ENCODE measurements around the gene SRSF9. TPM values are rescaled to one million over a fixed set of nuclear protein-coding genes. Genes with fewer than 3 reads are reported as not detected.

Gene SRSF9
- total and polyA plus RNA-seq, 4 experiments from 2014 or later = 139 to 235 (median 156) TPM

- CTCF ChIA-PET (ENCODE audit: partially characterized antibody) = interaction anchor here (1.2 to 2.5 kb wide), 2 partner anchors 31 to 58 kb away, joined by 4 to 9 read pairs; no protein-coding TSS in a partner anchor
- H3K27ac ChIP-seq (ENCODE audit: low read depth, low read length) = peak overlapping the region; percentile 8
Observed at GRCh38 chr12:120498870-120499515, 29.4 kb upstream of the SRSF9 start.

GRCh38 chr12:120497524-120498150 lies 28.1 kb upstream of the SRSF9 start:
- H3K36me3 Mint-ChIP-seq = peaks cover 8 to 23% of the 10 kb centered on the region in 2 donors
- no peaks in the 10 kb centered on the region for H3K36me3 ChIP-seq (ENCODE audit: insufficient read depth, low read length)
- H3K9me3 Mint-ChIP-seq = no peaks in the 10 kb centered on the region
- H3K9me3 ChIP-seq (ENCODE audit: control insufficient read depth in 1 of 2, low read length in 2 of 2) = no peaks in the 10 kb centered on the region
- no peaks in the 10 kb centered on the region for H3K27me3 ChIP-seq (ENCODE audit: insufficient read depth, low read length)
- intact Hi-C loops (cut with micrococcal nuclease) = loop anchor here (2.0 kb wide), 1 partner anchor 59 kb away; the partner anchor contains the start of gene COX6A1
- POLR2A ChIA-PET (ENCODE audit: partially characterized antibody) = interaction anchor here (1.0 to 4.5 kb wide), 9 partner anchors 18 to 297 kb away, joined by 3 to 42 read pairs (median 8); partner anchors contain the start of genes COQ5, GATC, RNU4-1 and RNU4-2
- H3K27ac Mint-ChIP-seq = peak overlapping the region; percentile 63 to 94 (median 92)
- peaks cover 23 to 52% (median 37%) of the 10 kb centered on the region in 4 donors for H3K4me1 Mint-ChIP-seq
- CTCF ChIA-PET (ENCODE audit: partially characterized antibody) = interaction anchor here (1.0 to 4.5 kb wide), 7 partner anchors 12 to 85 kb away, joined by 3 to 26 read pairs (median 5); partner anchors contain the start of gene SRSF9
- peak overlapping the region; percentile 93 to 94 for H3K4me3 ChIP-seq (ENCODE audit: low read length in 2 of 2)
- H3K27ac ChIP-seq (ENCODE audit: low read depth, low read length) = peak overlapping the region; percentile 82
- H3K27me3 Mint-ChIP-seq = no peaks in the 10 kb centered on the region
- no peak for DNase-seq
- peak overlapping the region; percentile 91 to 98 (median 94) for H3K4me3 Mint-ChIP-seq
- peaks cover 19% of the 10 kb centered on the region for H3K4me1 ChIP-seq (ENCODE audit: insufficient read depth, low read length)

More at GRCh38 chr12:120498870-120499515, 29.4 kb upstream of the SRSF9 start:
- peaks cover 9% of the 10 kb centered on the region for H3K36me3 ChIP-seq (ENCODE audit: insufficient read depth, low read length)
- no peak overlapping the region for H3K4me3 ChIP-seq (ENCODE audit: low read length in 2 of 2)
- no peaks in the 10 kb centered on the region for H3K27me3 Mint-ChIP-seq
- peaks cover 23 to 52% (median 37%) of the 10 kb centered on the region in 4 donors for H3K4me1 Mint-ChIP-seq
- intact Hi-C loops (cut with micrococcal nuclease) = no loop called here
- H3K4me1 ChIP-seq (ENCODE audit: insufficient read depth, low read length) = peaks cover 19% of the 10 kb centered on the region
- no peaks in the 10 kb centered on the region for H3K27me3 ChIP-seq (ENCODE audit: insufficient read depth, low read length)
- peaks cover 17 to 33% of the 10 kb centered on the region in 2 donors for H3K36me3 Mint-ChIP-seq
- H3K27ac Mint-ChIP-seq = peak overlapping the region; percentile 28 to 91 (median 56)
- H3K9me3 ChIP-seq (ENCODE audit: control insufficient read depth in 1 of 2, low read length in 2 of 2) = no peaks in the 10 kb centered on the region
- H3K4me3 Mint-ChIP-seq = peak overlapping the region in 1 of 8 donors; percentile 91
- H3K9me3 Mint-ChIP-seq = no peaks in the 10 kb centered on the region
- POLR2A ChIA-PET (ENCODE audit: partially characterized antibody) = interaction anchor here (1.2 to 1.7 kb wide), 2 partner anchors 30 to 82 kb away, joined by 3 to 4 read pairs; partner anchors contain the start of genes COQ5 and POP5
- DNase-seq = no peak

DNA sequence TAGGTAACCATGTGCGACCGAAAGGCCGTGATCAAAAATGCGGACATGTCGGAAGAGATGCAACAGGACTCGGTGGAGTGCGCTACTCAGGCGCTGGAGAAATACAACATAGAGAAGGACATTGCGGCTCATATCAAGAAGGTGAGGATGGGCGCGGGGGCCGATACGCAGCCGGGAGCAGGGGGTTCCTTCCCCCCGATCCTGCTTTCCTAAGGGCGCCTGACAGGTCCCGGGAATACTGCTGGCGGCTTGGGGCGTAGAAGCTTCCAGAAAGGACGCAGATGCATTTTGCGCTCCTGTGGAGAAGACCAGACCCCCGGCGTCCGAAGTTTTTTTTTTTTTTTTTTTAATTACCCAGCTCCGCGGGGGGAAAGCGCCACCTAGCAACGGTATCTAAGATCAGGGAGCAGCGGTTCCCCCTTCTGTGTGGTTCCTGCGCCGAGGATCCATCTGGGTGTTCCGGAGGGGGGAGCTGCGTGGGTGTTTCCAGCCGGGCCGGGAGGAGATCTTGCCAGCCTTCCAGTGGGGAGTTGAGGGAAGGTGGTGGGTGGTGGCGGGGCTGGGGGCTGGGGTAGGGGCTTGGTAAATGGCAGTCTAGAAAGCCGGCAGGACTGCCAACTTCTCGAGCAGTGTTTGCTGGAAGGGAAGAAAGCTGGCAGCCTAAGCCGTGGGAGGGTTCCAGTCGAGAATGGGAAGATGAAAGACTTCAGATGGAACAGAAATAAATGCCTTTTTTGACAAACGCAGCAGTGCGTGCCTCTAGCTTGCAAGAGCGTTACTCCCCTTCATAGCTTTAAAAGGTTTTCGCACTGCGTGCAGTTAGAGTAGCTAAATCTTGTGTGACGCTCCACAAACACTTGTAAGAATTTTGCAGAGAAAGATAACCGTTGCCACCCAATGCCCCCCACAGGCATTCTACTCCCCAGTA lies 27.1 kb upstream of the SRSF9 start:
- no peaks in the 10 kb centered on the region for H3K9me3 ChIP-seq (ENCODE audit: control insufficient read depth in 1 of 2, low read length in 2 of 2)
- H3K9me3 Mint-ChIP-seq = no peaks in the 10 kb centered on the region
- peak overlapping the region; percentile 93 to 94 for H3K4me3 ChIP-seq (ENCODE audit: low read length in 2 of 2)
- no peaks in the 10 kb centered on the region for H3K27me3 ChIP-seq (ENCODE audit: insufficient read depth, low read length)
- no peaks in the 10 kb centered on the region for H3K27me3 Mint-ChIP-seq
- no peaks in the 10 kb centered on the region for H3K36me3 ChIP-seq (ENCODE audit: insufficient read depth, low read length)
- peaks cover 19% of the 10 kb centered on the region for H3K4me1 ChIP-seq (ENCODE audit: insufficient read depth, low read length)
- H3K27ac Mint-ChIP-seq = peak overlapping the region; percentile 89 to 96 (median 93)
- H3K4me3 Mint-ChIP-seq = peak overlapping the region; percentile 91 to 98 (median 94)
- H3K27ac ChIP-seq (ENCODE audit: low read depth, low read length) = peak overlapping the region; percentile 82
- ChIA-PET CTCF (ENCODE audit: partially characterized antibody) (interaction anchor here (0.7 to 4.5 kb wide), 17 partner anchors 8 to 169 kb away, joined by 3 to 26 read pairs (median 4); partner anchors contain the start of genes COX6A1, PLA2G1B and SRSF9), POLR2A (ENCODE audit: partially characterized antibody) (interaction anchor here (0.6 to 4.5 kb wide), 25 partner anchors 13 to 697 kb away, joined by 3 to 42 read pairs (median 4); partner anchors contain the start of genes COQ5, COX6A1, GATC and POP5)
- H3K4me1 Mint-ChIP-seq = peaks cover 23 to 52% (median 37%) of the 10 kb centered on the region in 4 donors
- H3K36me3 Mint-ChIP-seq = peaks cover 8 to 23% of the 10 kb centered on the region in 2 donors
- peak; percentile 41 to 69 (median 49) for DNase-seq
- intact Hi-C loops (cut with micrococcal nuclease) = loop anchor here (1.0 to 2.0 kb wide), 4 partner anchors 27 to 140 kb away; partner anchors contain the start of genes COX6A1, POP5 and SRSF9

GRCh38 chr12:120495731-120496412 lies 26.3 kb upstream of the SRSF9 start, which contains the start of gene DYNLL1:
Gene DYNLL1, plus strand, starts transcription at chr12:120496113. Its CDS starts 309 bp downstream, at chr12:120496422.
- ChIA-PET POLR2A (ENCODE audit: partially characterized antibody) (interaction anchor here (0.6 to 4.5 kb wide), 29 partner anchors 14 to 696 kb away, joined by 3 to 42 read pairs (median 4); partner anchors contain the start of genes COQ5, COX6A1, GATC and POP5), CTCF (ENCODE audit: partially characterized antibody) (interaction anchor here (0.7 to 4.5 kb wide), 12 partner anchors 9 to 169 kb away, joined by 3 to 26 read pairs (median 4); partner anchors contain the start of genes COX6A1, PLA2G1B and SRSF9)
- peak within 1 kb of the TSS; percentile 82 for H3K27ac ChIP-seq (ENCODE audit: low read depth, low read length)
- H3K9me3 ChIP-seq (ENCODE audit: control insufficient read depth in 1 of 2, low read length in 2 of 2) = no peaks in the 10 kb centered on the region
- H3K4me3 ChIP-seq (ENCODE audit: low read length in 2 of 2) = peak within 1 kb of the TSS; percentile 93 to 94
- Mint-ChIP-seq H3K27ac (peak within 1 kb of the TSS; percentile 89 to 96 (median 94)), H3K4me3 (peak within 1 kb of the TSS; percentile 91 to 98 (median 94)), H3K27me3 (no peaks in the 10 kb centered on the region), H3K4me1 (peaks cover 22 to 49% (median 37%) of the 10 kb centered on the region in 4 donors), H3K36me3 (peaks cover 8 to 23% of the 10 kb centered on the region in 2 donors), H3K9me3 (no peaks in the 10 kb centered on the region)
- peak; percentile 96 to 98 (median 97) for DNase-seq
- peaks cover 19% of the 10 kb centered on the region for H3K4me1 ChIP-seq (ENCODE audit: insufficient read depth, low read length)
- H3K36me3 ChIP-seq (ENCODE audit: insufficient read depth, low read length) = no peaks in the 10 kb centered on the region
- intact Hi-C loops (cut with micrococcal nuclease) = loop anchor here (1.0 to 2.0 kb wide), 6 partner anchors 27 to 190 kb away; partner anchors contain the start of genes COQ5, COX6A1, POP5 and SRSF9
- H3K27me3 ChIP-seq (ENCODE audit: insufficient read depth, low read length) = no peaks in the 10 kb centered on the region

- ChIA-PET CTCF (ENCODE audit: partially characterized antibody) (interaction anchor here (0.7 to 4.5 kb wide), 9 partner anchors 9 to 57 kb away, joined by 3 to 26 read pairs (median 5); partner anchors contain the start of genes COX6A1 and SRSF9), POLR2A (ENCODE audit: partially characterized antibody) (interaction anchor here (0.6 to 4.5 kb wide), 16 partner anchors 15 to 540 kb away, joined by 3 to 42 read pairs (median 4); partner anchors contain the start of genes COQ5, COX6A1, RNF10 and RPLP0)
- H3K36me3 Mint-ChIP-seq = peaks cover 4 to 23% of the 10 kb centered on the region in 2 donors
- Histone ChIP-seq H3K27me3 (ENCODE audit: insufficient read depth, low read length) (no peaks in the 10 kb centered on the region), H3K4me1 (ENCODE audit: insufficient read depth, low read length) (peaks cover 19% of the 10 kb centered on the region), H3K4me3 (ENCODE audit: low read length in 2 of 2) (peak overlapping the region in 1 of 2 donors; percentile 94), H3K9me3 (ENCODE audit: control insufficient read depth in 1 of 2, low read length in 2 of 2) (no peaks in the 10 kb centered on the region), H3K36me3 (ENCODE audit: insufficient read depth, low read length) (no peaks in the 10 kb centered on the region), H3K27ac (ENCODE audit: low read depth, low read length) (peak overlapping the region; percentile 82)
- no peaks in the 10 kb centered on the region for H3K9me3 Mint-ChIP-seq
- H3K27ac Mint-ChIP-seq = peak overlapping the region; percentile 85 to 96 (median 94)
- intact Hi-C loops (cut with micrococcal nuclease) = loop anchor here (1.0 kb wide), 2 partner anchors 34 to 191 kb away; partner anchors contain the start of gene COQ5
- no peak for DNase-seq
- H3K4me3 Mint-ChIP-seq = peak overlapping the region; percentile 91 to 98 (median 94)
- no peaks in the 10 kb centered on the region for H3K27me3 Mint-ChIP-seq
- peaks cover 17 to 43% (median 32%) of the 10 kb centered on the region in 4 donors for H3K4me1 Mint-ChIP-seq
Observed at GRCh38 chr12:120495186-120495730, 25.7 kb upstream of the SRSF9 start.

Measured in CD4-positive, alpha-beta memory T cell (primary cell).